ENCODE results near the gene LTBP1.

Gene LTBP1

DNA sequence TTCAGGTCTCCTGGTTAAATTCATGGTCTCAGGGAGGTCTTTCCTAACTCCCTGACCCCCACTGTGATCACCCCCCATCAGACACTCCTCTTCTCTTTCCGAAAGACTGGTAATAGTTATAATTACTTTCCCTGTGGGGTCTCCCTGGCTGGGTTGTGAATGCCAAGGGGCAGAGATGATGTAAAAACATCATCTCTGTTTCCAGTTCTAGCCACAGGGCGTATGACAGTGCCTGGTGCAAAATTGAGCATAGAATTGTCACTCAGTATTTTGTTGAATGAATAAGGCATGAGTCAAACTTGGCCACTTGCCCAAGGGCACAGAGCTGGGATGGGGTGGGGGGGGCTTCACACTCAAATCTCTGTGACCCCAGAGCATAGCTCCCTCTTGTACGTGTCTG is 65.2 kb downstream of the LTBP1 start:
- FAIRE-seq: no peak

DNA sequence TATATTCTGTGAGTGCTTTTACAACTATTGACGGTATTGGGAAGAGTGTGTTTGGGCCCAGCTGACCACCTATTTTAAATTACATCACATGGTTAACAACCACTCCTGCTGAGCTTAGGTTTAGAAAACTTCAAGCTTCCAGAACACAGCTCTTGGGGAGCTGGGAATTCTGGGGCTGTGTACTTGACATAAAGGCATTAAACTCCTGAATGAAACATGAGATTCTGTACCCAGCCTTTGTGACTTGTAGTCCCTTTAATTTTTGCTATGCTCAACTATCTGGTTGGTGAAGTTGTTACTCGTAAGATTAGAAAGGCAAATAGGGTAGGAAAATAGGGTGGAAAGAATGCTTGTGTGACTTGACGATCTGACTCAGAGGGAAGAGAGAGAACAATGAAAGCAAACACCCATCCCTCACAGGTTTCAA is 66.9 kb downstream of the LTBP1 start:
- no peak for FAIRE-seq

DNA sequence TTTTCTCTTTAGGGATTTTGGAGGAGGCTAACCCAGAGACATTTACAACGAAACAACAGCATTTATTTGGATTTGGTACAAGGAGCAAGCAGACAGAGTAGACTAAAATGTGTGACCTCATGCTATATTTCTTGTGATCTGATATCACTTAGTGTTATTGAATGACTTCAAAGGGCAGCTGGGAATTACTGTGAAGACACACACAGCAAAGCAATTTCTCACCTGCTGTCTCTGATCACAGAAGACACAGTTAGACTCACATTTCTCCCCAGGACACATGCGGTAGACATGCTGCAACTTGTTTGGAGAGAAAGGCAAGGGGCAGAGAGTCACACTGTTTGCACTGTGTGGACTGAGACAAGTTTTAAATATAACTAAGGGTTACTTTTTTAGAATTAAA is 67.5 kb downstream of the LTBP1 start:
- no peak for FAIRE-seq

DNA sequence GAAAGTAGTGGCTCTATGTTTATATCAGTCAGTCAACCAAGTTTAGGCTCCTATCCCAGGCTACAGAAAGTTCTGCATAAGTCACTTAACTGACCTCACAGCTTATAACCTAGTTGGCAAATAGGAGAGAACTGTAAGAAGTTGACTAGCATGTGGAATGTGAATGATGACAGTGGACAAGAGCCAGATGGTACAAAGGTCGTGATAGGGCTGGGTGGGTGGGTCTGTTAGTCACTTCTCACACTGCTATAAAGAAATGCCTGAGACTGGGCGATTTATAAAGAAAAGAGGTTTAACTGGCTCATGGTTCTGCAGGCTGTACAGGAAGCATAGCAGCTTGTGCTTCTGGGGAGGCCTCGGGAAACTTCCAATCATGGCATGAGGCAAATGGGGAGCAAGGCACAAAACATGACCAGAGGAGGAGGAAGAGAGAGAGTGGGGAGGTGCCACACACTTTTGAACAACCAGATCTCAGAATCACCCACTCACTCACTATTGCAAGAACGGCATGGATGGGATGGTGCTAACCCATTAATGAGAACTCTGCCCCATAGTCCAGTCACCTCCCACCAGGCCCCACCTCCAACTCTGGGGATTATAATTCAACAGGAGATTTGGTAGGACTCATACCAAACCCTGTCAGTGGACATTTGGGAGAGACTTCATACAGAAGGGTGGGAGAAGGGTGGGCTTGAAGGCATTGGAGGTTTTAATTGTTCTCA is 68.8 kb downstream of the LTBP1 start:
- no peak for FAIRE-seq

DNA sequence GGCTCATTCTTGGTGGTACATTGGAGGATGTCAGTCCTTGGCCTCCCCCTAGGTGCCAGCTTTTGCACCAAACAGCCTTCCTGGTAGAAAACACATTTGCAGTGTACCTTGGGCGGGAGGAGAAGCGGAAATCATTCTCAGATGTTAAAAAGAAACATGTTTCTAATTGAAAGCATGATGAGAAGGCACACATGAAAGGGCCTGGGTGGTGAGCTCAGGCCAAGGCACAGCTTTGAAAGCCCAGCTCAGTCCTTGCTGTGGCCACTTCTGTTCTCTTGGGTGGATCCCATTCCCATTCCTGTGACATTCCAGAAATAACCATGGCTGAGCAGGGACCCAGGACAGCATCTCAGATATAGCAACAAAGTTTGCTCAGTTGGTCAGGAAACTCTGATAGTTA is 71.5 kb downstream of the LTBP1 start:
- no peak for FAIRE-seq

DNA sequence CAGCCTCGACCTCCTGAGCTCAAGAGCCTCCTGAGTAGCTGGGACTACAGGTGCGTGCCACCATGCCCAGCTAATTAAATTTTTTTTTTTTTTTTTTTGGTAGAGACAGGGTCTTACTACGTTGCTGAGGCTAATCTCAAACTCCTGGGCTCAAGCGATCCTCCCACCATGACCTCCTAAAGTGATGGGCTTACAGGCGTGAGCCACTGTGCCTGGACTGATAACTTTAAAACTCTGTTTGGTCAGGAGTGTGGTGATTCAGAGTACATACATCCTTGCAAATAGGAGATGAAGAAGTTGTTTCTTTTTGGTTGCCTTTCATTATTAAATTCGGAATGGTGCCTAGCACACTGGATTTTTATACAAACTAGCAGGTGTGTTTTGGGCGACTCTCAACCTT is 73.0 kb downstream of the LTBP1 start:
- no peak for FAIRE-seq

DNA sequence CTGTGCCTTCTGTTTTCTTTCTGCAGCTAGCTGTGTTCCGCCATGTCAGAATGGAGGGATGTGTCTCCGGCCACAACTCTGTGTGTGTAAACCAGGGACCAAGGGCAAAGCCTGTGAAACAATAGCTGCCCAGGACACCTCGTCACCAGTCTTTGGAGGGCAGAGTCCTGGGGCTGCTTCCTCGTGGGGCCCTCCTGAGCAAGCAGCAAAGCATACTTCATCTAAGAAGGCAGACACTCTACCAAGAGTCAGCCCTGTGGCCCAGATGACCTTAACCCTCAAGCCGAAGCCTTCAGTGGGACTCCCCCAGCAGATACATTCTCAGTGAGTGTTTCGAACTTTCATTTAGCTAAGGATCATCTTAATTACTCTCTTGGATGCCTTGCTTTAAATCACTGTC is 74.1 kb downstream of the LTBP1 start:
- FAIRE-seq: no peak

DNA sequence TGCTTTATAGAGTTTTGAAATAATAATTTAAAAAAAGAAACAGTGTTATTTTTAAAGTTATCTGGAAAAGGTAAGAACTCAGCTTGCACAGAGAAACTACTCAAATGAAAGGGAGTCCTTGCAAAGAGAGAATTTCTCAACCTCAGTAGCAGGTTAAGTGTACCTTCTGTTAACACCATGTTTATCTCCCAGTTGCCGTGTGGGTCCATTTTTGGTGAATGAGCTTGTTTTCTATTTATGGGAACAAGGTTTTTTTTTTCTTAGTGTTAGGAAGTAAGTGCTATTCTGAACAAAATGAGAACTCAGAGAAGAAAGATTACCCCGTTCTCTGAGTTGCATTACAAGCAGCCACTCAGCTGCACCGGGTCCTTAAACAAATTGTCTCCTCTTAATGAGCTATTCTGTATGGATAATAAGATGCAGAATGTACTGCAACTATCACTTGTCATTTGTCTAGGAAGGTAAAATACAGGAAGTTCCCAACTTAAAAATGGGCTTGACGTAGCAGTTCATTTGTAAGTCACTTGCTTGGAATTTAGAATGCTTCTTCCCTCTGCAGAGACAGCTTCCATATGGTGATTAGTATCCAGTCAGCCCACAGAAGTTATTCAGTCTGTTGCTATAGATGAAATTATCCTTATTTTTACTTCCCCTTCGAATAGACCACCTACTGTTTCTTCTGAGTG is 74.9 kb downstream of the LTBP1 start:
- FAIRE-seq: no peak

DNA sequence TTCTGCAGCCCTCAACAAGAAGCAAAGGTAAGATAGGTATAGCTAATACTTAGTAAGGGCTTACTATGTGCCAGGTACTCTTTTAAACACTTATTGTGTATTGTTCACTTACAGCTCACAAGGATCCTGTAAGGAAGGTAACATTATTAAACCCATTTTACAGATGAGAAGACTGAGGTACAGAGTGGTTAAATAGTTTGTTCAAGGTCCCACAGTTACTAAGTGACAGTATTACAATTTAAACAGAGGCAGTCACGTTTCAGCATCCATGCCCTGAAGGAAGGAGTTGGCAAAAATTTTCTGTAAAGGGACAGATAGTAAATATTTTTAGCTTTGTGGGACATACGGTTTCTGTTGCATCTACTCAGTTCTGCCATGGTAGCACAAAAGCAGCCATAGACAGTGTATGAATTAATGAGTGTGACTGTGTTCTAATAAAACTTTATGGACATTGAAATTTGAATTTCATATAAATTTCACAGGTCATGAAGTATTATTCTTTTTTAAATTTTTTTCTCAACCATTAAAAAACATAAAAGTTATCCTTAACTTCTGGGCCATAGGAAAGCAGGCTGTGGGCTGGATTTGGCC is 75.7 kb downstream of the LTBP1 start:
- no peak for FAIRE-seq

DNA sequence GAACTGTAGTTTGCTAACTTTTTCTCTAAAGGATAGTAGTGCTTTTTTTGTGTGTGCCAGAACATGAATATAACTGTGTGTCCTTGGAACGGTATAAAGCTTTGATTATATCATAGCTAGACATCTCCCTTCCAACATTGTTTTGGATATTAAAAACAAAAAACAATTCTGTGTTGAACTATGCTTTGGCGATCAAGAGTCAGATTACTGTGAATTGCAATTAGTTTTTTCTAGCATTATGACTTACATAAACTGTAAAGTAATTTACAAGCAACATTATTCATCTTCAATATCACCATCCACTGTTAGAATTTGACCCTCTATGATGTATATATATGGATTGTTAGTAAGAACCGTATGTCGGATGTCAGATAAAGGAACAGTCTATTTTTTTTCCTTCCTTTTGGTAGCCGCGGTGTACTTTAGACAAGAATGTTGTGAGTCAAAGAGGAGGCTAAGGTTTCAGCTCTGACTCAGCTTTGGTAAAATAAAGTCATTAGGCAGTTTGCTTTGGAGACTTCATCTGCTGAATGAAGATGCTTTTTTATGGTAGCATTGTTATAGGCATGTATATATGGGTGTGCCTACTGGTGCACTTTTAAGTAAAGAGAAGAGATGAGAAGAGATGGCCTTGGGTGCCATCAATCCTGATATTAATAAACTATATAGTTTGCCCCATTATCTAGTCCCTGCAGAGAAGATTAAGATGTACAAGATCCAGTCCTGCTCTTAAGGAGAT is 76.4 kb downstream of the LTBP1 start:
- FAIRE-seq: no peak

DNA sequence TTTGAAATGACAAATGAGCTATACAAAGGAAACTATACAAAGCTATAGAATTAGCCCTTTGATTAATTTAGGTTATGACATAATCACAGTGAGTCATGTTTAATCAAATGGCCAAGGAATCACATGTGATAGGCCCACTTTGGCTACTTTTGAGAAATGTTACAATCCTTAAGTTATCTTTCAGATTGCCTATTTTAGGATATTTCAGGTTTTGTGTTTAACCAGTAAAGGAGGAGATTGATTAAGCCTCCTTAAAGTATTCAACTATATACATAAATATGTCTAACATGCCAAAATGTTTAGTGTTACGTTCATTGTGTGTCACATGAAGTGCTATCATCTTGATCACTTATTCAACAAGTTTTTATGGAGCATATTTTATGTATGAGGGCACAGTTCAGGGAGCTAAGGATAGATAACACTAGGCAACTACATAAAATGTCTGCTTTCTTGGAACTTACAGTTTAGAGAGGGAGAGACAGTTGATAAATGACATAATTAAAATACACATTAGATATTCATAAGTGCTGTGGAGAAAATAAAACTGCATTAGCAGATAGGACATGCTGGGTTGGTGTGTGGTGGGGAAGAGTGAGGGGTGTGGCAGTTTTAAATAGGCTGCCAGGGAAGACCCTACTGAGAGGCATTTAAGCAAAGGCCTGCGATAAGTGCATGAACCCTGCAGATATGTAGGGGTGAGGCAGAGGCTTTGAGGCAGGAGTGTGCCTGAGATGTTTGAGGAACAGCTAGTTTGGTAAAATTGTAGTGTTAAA is 77.2 kb downstream of the LTBP1 start:
- FAIRE-seq: no peak

DNA sequence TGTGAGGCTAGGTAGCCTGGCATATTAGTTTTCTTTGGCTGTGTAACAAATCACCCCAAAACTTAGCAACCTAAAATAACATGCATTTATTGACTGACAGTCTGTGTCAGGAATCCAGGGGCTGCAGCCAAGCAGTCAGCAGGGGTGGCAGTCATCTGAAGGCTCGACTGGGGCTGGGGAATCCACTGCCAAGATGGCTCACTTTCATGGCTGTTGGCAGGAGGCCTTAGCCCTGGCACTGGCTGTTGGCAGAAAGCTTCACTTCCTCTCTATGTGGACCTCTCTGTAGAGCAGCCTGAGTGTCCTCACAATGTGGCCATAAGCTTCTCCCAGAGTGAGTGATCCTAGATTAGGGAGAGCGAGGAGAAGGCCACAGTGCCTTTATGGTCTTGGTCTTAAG is 78.0 kb downstream of the LTBP1 start:
- no peak for FAIRE-seq

DNA sequence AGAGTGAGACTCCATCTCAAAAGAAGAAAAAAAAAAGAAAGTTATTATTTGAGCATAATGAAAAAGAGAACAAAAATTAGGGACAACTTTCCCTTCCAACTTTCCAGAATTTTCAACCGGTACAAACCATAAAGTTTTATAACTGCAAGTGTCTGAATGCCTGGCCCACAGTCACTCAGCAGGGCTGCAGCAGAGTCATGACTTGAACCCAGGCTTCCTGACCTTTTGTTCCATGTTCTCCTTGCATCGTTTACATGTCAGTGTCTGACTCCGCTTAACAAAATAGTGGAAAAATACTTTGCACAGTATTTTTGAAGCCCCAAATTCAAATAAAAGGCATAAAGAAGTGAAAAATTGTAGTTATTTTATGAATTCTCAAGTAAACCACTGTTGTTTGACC is 82.7 kb downstream of the LTBP1 start:
- FAIRE-seq: no peak

DNA sequence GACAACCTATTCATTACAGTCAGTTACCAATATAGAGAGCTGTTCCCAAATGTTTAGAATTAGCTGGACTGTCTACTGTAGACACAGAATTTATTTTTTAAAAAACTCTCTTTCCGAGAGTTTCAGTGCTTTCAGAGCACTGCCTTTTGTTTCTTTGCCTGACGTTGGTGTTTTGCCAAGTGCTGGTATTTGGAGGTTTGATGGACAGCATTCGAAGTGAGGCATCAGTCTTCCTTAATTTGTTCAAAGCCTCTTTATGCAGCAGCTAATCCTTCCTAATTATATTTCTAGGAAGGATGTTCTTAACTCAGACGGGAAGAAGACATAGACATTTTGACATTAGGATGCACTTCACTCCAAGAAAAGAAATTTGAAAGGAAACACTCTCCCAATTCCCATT is 83.2 kb downstream of the LTBP1 start:
- no peak for FAIRE-seq

DNA sequence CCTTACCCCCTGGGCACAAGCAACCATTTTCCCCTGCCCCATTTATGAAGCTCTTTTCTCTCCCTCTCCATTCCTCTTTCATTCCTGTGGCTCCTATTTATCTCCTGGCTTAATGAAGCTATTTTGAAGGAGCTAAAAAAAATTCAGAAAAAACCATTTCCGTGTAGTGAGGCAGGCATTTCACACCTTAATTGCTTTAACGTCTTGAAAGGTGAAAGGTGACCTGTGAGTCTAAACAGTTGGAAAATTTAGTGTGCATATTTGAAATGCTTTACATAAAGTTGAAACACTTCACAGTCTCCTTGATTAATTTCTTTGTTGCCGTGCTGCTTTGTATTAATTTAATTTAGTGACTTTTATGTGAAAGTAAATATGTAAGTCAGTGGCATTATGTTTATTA is 83.6 kb downstream of the LTBP1 start:
- no peak for FAIRE-seq

DNA sequence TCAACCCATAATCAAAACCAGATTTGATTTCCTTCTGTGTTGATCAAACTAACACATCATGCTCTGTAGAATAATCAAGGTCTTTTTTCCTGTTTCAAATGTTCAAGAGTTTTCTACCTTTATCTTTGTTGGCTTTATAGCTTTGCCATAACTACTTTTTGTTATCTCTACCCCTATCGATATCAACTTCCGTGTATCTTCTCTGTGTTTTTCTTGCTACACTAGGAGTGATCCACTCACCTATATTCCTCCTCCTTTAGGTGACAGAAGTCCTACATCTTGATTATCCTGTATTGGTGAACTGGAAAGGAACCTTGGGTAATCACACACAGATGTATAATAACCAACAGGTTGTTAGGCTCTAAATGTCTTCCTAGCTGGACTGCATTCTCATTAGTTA is 85.5 kb downstream of the LTBP1 start:
- no peak for FAIRE-seq

DNA sequence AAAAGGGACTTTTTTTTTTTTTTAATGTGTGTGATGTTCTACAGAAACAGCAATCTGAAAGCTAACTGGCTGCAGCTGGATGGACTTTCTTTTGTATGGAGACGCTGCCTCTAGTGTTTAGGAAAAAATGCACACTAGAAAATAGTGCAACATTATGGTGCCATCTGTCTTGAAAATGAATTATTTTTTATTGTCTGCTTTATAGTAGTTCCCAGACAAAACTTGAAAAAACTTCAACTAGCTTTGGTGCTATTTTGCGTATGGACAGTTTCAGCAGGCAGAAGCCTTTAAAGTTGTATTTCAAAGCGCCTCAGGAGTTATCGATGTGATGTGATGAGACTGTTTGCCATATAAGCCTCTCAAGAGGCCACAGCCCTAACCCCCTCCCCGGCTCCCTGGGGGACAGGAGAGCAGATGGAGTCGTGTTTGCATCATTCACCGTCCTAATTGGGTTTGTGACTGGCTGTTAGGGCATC is 86.9 kb downstream of the LTBP1 start:
- FAIRE-seq: peak; percentile 90

DNA sequence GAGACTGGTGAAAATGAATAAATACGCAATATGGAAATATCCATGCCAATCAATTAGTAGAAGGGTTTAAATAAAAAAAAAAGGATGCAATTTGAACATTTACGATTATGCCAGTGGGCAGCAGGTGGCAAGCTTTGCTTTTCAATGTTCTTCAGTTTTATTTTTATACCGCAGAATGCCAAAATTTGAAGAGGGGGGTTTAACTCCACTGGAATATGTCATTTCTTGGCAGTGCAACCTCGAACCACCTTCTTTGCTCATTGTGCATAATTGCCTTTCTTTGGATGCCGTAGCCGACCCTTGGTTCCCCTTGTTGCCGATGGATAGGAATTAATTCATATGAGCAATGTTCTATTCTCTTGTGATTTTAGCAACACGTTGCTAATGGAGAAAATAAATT is 88.0 kb downstream of the LTBP1 start:
- FAIRE-seq: no peak

DNA sequence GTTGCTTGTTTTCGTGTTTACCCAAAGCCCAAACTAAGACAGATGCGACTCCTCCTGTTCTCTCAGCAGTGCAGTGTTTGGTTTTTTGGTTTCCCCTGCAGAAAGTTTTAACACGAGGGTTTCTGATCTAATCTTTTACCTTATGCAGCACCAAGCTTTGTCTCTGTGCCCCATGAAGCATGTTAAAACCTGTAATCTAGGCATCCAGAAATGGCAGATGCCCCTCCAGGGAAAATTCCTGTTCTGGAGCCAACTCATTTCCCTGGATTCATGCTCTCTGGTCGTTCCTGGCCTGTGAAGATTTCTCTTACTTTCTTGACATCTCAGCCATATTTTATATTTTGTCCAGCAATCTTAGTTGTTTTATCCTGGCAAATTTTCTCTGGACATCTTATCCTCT is 91.5 kb downstream of the LTBP1 start:
- FAIRE-seq: no peak

DNA sequence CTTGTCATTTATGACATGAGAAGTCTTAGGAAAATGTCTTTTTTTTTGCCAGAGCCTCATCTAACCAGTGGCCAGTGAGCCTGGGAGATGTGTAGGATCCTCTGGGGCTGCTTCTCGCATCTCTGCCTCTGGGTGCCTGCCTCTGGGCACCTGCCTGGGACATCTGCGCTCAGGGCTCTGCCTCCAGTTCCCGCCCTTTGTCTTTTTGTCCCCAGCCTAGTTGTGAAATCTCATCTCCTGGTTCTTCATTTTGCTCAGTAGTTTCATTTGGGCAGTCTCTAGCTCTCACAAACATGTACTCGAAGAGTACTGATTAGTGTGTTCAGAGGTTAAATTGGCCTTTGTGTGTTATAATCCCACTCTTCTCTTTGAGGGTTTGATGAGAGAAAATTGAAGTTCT is 92.0 kb downstream of the LTBP1 start:
- no peak for FAIRE-seq

DNA sequence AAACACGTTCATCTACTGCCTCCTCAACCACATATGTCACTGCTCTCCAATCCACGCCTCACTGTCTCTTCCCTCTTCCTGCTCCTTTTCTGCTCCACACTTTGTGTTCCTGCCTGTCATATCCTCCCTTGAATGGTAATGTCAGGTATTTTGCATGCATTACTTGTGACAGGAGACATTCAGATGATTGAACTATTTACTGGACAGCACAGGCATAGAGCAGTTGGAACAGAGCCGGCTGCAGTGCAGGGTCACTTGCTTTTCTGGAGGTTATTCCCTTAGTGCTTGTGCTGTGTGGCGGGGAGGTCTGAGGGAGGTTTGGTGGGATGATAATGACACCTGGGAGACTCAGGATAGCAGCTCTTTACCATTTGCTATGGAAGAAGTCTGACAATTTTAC is 93.8 kb downstream of the LTBP1 start:
- FAIRE-seq: no peak

DNA sequence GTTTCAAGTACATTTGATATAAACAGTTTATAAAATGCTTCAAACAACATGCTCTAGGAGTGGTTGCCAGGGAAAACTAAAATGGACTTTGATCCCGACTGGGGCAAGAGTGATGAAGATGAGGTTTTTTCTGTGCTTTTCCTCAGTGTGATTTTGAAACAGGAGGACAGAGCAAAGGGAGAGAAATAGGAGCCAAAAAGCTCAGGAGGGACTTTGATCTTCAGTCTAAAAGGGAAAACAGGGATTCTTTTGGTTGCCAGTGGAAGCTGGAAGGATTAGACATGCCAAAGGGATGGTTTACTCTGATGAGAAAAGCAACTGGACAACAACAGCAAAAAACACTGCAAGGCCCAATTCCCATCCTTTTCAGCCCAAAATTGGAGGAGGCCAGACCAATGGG is 95.5 kb downstream of the LTBP1 start:
- no peak for FAIRE-seq

DNA sequence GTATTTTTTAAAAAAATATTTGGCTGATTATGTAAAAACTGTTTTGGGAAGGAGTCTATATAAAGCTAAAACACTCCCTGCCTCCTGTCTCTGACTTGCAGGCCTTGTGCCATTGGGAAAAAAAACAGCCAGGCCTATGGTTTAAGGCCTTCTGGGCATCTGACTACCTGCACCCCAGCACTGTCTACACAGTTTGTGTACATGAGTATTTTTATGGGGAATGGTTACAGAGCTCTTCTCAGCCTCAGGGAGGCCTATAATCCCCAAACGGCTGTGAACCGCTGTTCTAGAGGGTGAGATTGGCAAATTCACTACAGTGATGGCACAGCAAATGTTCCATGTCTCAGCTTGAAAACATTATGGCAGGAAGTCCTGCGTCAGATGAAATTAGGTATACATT is 96.1 kb downstream of the LTBP1 start:
- no peak for FAIRE-seq

Data from endometrium (tissue), 2 donors.